ENCODE measurements around the gene TMEM132E. TPM values are rescaled to one million over a fixed set of nuclear protein-coding genes. Genes with fewer than 3 reads are reported as not detected.

Gene TMEM132E
- total RNA-seq, 1 experiment from 2014 or later, result 0.42 TPM

DNA sequence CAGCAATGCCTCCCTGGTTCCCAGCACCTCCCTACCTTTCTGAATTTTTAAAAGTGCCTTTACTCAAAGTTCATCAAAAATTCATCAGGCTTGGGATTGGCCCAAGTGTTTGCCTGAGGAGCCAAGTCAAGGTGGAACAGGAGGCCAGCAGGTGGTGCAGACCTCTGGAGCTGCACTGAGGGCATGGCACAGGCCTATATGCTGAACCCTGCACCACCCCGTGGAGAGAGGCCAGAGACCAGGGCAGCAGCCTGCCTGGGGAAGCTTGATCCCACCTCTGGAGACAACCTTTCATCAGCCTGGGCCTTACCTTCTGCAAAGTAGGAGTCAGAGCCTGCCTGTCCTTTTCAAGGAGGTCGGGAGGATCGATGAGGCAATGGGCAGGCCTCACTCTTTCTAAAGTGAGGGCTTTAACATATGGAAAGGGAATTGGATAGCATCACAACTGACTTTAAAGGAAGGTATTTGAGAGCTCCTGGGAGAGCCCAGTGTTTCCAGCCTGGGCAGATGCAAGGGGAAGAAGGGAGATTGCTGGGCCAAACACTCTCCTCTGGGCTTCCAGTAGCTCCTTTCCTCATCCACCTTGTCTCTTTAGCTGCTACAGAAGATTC lies 31.8 kb upstream of the TMEM132E start:
- Histone ChIP-seq H3K79me2 (ENCODE audit: insufficient read depth, low read length) (no peaks in the 10 kb centered on the region), H4K5ac (ENCODE audit: insufficient read length, low read depth, low read length) (no peak overlapping the region), H4K20me1 (ENCODE audit: control insufficient read depth, insufficient read depth, insufficient read length) (no peaks in the 10 kb centered on the region), H3K56ac (ENCODE audit: insufficient read length, low read depth, low read length) (no peak overlapping the region), H3K79me1 (ENCODE audit: insufficient read depth, low read depth, low read length, poor library complexity, severe bottlenecking) (no peaks in the 10 kb centered on the region), H2BK5ac (ENCODE audit: insufficient read length, low read length) (no peak overlapping the region), H3K14ac (ENCODE audit: insufficient read depth, low read length) (no peak overlapping the region; the same call in 1 of the 2 replicates), H2AFZ (ENCODE audit: low read length) (no peak overlapping the region), H3K9ac (ENCODE audit: extremely low read depth, insufficient read length, low read length) (no peak overlapping the region), H3K27ac (ENCODE audit: insufficient read length, low read depth, low read length) (no peak overlapping the region), H4K8ac (replicated peaks; ENCODE audit: insufficient read length, low read depth, low read length) (no peak overlapping the region), H3K27me3 (ENCODE audit: insufficient read depth, low read length) (no peaks in the 10 kb centered on the region), H3K23ac (ENCODE audit: insufficient read length, low read depth, low read length) (no peak overlapping the region), H2AK5ac (ENCODE audit: insufficient read length, low read length) (no peak overlapping the region), H3K23me2 (ENCODE audit: insufficient read length, low read depth, low read length, poor library complexity, severe bottlenecking) (no peaks in the 10 kb centered on the region), H3K9me3 (ENCODE audit: control insufficient read depth, low read depth, low read length) (no peaks in the 10 kb centered on the region), H3K4me1 (ENCODE audit: insufficient read depth, low read length) (no peaks in the 10 kb centered on the region), H2BK15ac (ENCODE audit: low read depth, low read length) (no peak overlapping the region), H4K91ac (ENCODE audit: insufficient read length, low read depth, low read length) (no peak overlapping the region), H2BK20ac (ENCODE audit: low read depth, low read length, poor library complexity, severe bottlenecking) (no peak overlapping the region), H3K18ac (ENCODE audit: insufficient read length, low read depth, low read length) (no peak overlapping the region), H3T11ph (ENCODE audit: low read length) (no peak overlapping the region), H2BK12ac (ENCODE audit: insufficient read length, low read depth, low read length) (no peak overlapping the region), H2BK120ac (ENCODE audit: low read depth, low read length, poor library complexity, severe bottlenecking) (no peak overlapping the region), H3K4me2 (ENCODE audit: insufficient read depth, insufficient read length, low read length) (no peak overlapping the region), H3K4ac (ENCODE audit: low read depth, low read length) (no peak overlapping the region)
- TF ChIP-seq, protein P1, sequence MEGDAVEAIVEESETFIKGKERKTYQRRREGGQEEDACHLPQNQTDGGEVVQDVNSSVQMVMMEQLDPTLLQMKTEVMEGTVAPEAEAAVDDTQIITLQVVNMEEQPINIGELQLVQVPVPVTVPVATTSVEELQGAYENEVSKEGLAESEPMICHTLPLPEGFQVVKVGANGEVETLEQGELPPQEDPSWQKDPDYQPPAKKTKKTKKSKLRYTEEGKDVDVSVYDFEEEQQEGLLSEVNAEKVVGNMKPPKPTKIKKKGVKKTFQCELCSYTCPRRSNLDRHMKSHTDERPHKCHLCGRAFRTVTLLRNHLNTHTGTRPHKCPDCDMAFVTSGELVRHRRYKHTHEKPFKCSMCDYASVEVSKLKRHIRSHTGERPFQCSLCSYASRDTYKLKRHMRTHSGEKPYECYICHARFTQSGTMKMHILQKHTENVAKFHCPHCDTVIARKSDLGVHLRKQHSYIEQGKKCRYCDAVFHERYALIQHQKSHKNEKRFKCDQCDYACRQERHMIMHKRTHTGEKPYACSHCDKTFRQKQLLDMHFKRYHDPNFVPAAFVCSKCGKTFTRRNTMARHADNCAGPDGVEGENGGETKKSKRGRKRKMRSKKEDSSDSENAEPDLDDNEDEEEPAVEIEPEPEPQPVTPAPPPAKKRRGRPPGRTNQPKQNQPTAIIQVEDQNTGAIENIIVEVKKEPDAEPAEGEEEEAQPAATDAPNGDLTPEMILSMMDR (conservative IDR thresholded peaks at IDR 0.05), result peak; percentile 27; the same call in 1 of the 3 replicates
- WGBS (ENCODE audit: extremely low coverage, insufficient read length, low lambda C conversion rate), result no CpG with 5 or more reads among the region's 3 CpGs
- Mint-ChIP-seq H3K27me3 (ENCODE audit: low read depth) (peaks cover 73% of the 10 kb centered on the region), H3K36me3 (ENCODE audit: insufficient read depth in 1 of 3, low read depth in 3 of 3) (no peaks in the 10 kb centered on the region), H3K4me1 (peaks cover 7 to 12% of the 10 kb centered on the region in 2 experiments), H3K4me3 (no peak overlapping the region), H3K9me3 (no peaks in the 10 kb centered on the region), H3K27ac (peak overlapping the region in 1 of 3 experiments; percentile 46; a peak in 1 of 7 replicates)
- peak; percentile 59 for DNase-seq
